Measurements from ENCODE around the gene B4GALNT1.
A peak's percentile ranks its signal among the peaks of the same experiment; 100 is the strongest.
"Not testable (repeated sequence)": the region's sequence is repeated elsewhere in the genome, so short reads cannot be mapped to it uniquely, and the experiment has no call there.

Gene B4GALNT1

GRCh38 chr12:57620245-57620935 lies 12.6 kb downstream of the B4GALNT1 start:
- no peak for DNase-seq

DNA sequence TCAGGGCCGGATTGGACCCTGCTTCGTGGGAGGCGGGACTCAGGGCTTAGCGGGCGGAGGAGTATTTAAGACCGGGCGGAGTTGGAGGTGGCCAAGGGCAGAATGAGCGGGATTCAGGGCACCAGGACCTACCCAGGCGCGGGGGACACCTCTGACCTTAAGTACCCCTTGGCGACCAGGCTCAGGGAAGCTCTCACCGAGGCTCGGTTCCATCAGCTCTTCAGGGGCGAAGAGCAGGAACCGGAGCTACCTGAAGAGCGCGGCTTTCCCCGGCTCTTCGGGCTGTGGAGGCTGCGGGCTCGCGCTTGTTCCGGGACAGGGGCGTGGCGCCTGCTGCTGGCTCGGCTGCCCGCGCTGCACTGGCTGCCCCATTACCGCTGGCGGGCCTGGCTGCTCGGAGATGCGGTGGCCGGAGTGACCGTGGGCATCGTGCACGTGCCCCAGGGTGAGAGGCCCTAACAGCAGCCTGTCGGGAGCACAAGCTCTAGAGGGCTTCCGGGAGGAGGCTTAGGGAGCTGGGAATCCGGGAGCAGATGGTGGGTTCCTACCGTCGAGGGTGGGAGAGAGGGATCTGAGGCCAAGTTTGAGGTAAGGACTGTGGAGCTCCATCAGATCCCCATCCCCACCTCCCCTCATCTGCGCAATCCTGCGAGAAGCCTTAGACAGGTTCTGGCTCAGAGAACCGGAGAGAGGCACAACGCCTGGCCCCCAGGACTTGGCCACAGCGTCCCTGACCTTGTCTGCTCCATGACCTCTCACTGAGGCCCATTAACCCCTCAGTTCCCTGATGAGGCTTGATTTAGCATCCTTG lies 13.4 kb downstream of the B4GALNT1 start:
- no peak for DNase-seq

GRCh38 chr12:57618966-57619433 lies 14.0 kb downstream of the B4GALNT1 start:
- no peak for DNase-seq

GRCh38 chr12:57618431-57618830 lies 14.6 kb downstream of the B4GALNT1 start:
- DNase-seq = not testable (repeated sequence)

GRCh38 chr12:57617942-57618341 lies 15.1 kb downstream of the B4GALNT1 start:
- DNase-seq = no peak

DNA sequence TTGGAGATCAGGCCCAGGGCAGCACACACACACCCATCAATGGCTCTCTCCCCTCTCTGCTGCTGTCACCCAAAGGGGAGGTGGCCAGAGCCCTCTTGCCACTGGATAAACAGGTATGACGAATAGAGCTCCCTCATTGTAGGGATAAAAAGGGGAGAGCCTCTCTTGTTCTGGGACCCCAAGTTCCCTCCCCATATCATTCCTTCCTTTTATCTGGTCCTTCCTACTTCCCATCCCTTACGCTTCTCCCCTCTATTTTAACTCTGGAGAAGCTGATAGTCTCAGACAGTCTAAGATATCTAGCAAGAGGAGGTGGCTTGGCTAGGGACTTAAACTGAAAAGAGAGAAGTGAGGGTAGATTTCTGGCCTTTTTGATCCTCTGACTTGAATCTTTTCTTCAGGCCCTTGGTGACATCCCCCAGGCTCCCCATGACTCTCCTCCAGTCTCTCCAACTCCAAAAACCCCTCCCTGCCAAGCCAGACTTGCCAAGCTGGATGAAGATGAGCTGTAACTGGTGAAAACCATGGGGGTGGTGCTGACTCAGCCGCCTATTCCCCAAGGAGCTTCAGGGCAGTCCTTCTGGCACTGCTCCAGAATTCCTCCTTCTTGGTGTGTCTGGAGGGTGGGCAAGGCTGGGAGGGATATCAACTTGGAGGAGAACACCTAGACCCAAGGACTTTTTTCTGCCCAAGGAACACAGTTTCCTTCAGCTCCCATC lies 16.5 kb downstream of the B4GALNT1 start:
- no peak for DNase-seq

- DNase-seq = no peak
Measured at GRCh38 chr12:57615637-57616036, 17.4 kb downstream of the B4GALNT1 start.

GRCh38 chr12:57614948-57615500 lies 18.0 kb downstream of the B4GALNT1 start:
- DNase-seq = no peak

- no peak for DNase-seq
Measured at GRCh38 chr12:57614178-57614947, 18.6 kb downstream of the B4GALNT1 start.

GRCh38 chr12:57613427-57614109 lies 19.4 kb downstream of the B4GALNT1 start:
- DNase-seq = no peak

GRCh38 chr12:57612711-57613426 lies 20.1 kb downstream of the B4GALNT1 start:
- no peak for DNase-seq

DNA sequence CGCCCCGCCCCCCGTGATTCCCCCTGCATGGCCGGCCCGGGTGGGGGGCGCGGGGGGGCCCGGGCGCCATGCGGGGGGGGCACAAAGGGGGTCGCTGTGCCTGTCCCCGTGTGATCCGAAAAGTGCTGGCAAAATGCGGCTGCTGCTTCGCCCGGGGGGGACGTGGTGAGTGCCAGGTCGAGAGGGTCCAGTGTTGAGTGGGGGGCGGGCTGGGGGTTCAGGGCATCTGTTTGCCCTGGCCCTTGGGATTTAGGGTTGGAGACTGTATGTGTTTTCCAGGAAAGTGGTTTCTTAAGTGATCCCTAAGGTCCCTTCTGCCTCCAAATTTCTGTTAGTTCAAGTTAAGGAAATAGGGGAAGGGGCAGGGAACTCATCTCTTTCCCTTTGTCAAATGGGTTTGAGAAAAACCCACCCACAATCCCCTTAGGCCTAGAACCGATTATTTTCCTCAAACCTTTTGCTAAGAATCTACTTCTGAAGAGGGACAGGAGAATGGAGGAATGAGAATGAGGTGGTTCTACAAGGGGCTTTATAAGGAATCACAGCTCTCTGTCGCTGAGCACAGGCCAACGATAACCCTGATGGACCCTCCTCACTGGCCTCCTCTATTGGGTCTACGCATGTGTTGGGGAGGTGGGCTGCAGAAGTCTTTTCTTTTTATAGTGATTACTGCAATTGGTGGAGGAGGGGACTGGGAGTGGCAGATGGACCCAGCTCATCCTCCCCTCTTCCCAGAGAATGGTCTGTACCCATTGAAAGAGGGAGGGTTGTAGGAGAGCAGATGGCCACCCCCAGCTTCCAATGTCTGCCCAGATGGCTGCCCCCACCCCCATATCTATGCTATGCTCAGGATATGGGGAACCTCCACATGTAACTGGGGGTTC lies 20.9 kb downstream of the B4GALNT1 start:
- DNase-seq = no peak

DNA sequence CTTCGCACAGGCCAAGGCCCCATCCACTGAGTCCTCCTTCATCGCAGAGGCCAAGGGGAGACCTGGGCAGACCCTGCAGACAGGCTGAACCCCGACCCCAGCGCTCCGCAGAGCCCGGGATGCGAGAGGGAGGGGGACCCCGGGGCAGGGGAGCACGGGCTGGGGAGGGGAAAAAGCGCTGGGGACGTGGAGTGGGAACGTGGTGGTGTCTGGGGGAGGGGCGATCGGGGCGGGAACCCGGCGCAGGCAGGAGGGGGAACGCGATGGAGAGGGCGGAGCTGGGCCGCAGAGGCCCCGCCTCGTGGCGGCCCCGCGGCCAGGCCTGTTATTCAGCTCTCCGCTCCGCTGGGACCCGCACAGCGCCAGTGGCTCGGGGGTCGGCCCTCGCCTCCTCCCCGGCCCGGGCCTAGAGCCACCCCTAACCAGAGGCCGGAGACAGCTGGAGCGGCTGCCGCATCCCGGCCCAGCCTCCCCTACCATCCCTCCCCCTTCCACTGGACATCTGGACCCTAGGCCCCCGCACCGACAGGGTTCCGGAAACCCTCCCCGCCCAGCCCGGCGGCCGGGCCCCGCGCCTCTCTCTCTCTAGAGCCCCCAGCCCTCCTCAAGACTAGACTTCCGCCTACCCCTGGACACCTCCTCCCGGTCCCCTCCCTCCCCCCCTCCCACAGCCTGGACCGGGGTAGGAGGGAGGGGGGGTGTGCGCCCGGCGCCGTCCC lies 21.7 kb downstream of the B4GALNT1 start, which contains the start of gene ARHGEF25:
TSS of gene ARHGEF25 (plus strand) at position 328 of the 719 bp plus-strand sequence. CDS start 460 bp downstream, outside the sequence.
- DNase-seq = peak; percentile 14

DNA sequence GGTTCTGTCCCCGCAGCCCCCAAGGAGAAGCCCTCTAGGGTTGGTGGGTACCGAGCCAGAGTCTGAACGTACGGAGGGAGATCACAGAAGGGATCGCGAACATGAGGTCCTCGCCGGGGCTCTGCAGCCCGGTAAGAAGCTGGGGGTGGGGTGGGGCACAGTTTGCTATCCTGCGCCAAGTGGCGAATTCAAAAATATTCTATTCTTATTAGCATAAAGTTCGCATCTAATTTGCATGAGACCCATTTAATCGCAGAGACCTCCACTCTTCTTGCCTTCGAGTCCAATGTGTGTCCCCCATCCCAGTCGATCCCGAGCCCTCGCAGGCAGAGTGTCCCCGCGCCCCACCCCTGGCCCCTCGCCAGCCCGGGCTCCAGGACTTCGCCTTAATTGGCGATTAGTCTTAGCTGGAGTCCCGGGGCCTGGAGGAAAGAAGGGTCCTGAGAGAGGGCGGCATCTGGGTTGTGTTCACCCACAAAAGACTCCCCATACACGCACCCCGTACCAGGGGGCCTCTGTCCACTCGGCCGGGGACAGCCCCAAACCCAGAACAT lies 22.4 kb downstream of the B4GALNT1 start:
- DNase-seq = no peak

- DNase-seq = no peak
Measured at GRCh38 chr12:57609781-57610553, 23.0 kb downstream of the B4GALNT1 start.

GRCh38 chr12:57609101-57609780 lies 23.8 kb downstream of the B4GALNT1 start:
- no peak for DNase-seq

DNA sequence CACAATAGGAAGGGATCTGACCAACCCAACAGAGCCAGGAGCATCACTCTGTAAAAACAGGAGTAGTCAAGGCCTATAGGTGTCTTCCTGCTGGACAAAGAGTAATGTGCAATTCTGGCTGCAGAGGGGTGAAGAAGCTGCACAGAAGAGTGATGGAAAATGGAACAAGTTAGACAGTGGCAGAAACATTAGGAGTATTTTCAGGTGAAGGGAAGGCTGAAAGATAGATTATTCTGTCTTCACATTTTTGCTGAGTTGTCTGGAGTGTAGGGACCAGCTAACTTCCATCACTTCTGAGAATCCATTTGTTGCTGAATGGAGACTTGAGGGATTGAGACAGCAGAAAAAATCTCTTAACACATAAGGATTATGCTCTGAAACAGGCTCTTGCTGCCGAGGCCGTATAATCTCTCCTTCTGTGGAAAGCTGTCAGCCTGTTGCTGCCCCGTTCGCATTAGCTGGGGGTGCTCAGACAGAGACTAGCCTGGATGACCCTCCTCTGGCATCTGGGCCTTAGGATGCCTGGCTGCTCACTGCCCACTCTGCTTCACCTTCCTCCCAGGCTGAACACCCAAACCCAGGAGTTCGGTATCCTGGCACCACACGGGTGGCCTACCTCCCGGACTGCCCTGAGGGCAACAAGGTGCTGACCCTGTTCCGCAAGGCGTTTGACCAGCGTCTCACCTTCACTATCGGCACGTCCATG lies 24.9 kb downstream of the B4GALNT1 start:
- DNase-seq = no peak

Measured in NCI-H1105 (cell line).